ENCODE data around the gene COPS8. TPM values are rescaled to one million over a fixed set of nuclear protein-coding genes. Genes with fewer than 3 reads are reported as not detected.

The COPS8 gene
- total RNA-seq, 1 experiment from 2014 or later, result 32.6 TPM

GRCh38 chr2:237121321-237121720 is 35.6 kb downstream of the COPS8 start:
- H3K27me3 Mint-ChIP-seq (ENCODE audit: insufficient read depth, unreplicated experiment), result no peaks in the 10 kb centered on the region
- DNase-seq, result no peak
- no peaks in the 10 kb centered on the region; the same call in 1 of the 2 replicates for H3K27me3 ChIP-seq (replicated peaks; ENCODE audit: control insufficient read depth, insufficient read depth, low read length)
- H3K9me3 Mint-ChIP-seq (ENCODE audit: unreplicated experiment), result no peaks in the 10 kb centered on the region
- CTCF ChIA-PET, result no interaction called here
- H3K4me3 ChIP-seq (ENCODE audit: low read depth, low read length), result no peak overlapping the region
- no peaks in the 10 kb centered on the region for H3K4me1 ChIP-seq
- TF ChIP-seq CTCF (IDR thresholded peaks at IDR 0.05; ENCODE audit: insufficient read depth in 1 of 2, low read depth in 1 of 2, low read length in 1 of 2, severe bottlenecking in 1 of 2, unreplicated experiment in 1 of 2), result no peak
- no TSS peak for BruUV-seq (replicated peaks)
- H3K36me3 ChIP-seq (ENCODE audit: control insufficient read depth, insufficient read depth, low read length), result no peaks in the 10 kb centered on the region
- intact Hi-C loops (cut with micrococcal nuclease; ENCODE audit: unreplicated experiment), result no loop called here
- POLR2A ChIA-PET, result no interaction called here
- no peaks in the 10 kb centered on the region for H3K36me3 Mint-ChIP-seq (ENCODE audit: insufficient read depth, unreplicated experiment)
- no peaks in the 10 kb centered on the region for H3K9me3 ChIP-seq
- no peak overlapping the region for H3K4me3 Mint-ChIP-seq (ENCODE audit: unreplicated experiment)
- peaks cover 5% of the 10 kb centered on the region for H3K4me1 Mint-ChIP-seq (ENCODE audit: low read depth, unreplicated experiment)
- H3K27ac Mint-ChIP-seq (ENCODE audit: unreplicated experiment), result no peak overlapping the region

GRCh38 chr2:237122214-237122666 is 36.6 kb downstream of the COPS8 start:
- Histone ChIP-seq H3K4me3 (ENCODE audit: low read depth, low read length) (no peak overlapping the region), H3K9me3 (no peaks in the 10 kb centered on the region), H3K4me1 (no peaks in the 10 kb centered on the region), H3K36me3 (ENCODE audit: control insufficient read depth, insufficient read depth, low read length) (no peaks in the 10 kb centered on the region), H3K27me3 (replicated peaks; ENCODE audit: control insufficient read depth, insufficient read depth, low read length) (no peaks in the 10 kb centered on the region; the same call in 1 of the 2 replicates)
- intact Hi-C loops (cut with micrococcal nuclease; ENCODE audit: unreplicated experiment), result no loop called here
- Mint-ChIP-seq H3K36me3 (ENCODE audit: insufficient read depth, unreplicated experiment) (no peaks in the 10 kb centered on the region), H3K27ac (ENCODE audit: unreplicated experiment) (peak overlapping the region; percentile 93), H3K27me3 (ENCODE audit: insufficient read depth, unreplicated experiment) (no peaks in the 10 kb centered on the region), H3K9me3 (ENCODE audit: unreplicated experiment) (no peaks in the 10 kb centered on the region), H3K4me3 (ENCODE audit: unreplicated experiment) (no peak overlapping the region), H3K4me1 (ENCODE audit: low read depth, unreplicated experiment) (peaks cover 5% of the 10 kb centered on the region)
- ChIA-PET CTCF (interaction anchor here (1.3 kb wide), 1 partner anchor 43 kb away, joined by 3 read pairs; no protein-coding TSS in a partner anchor), POLR2A (interaction anchor here (0.6 kb wide), 1 partner anchor 553 kb away, joined by 4 read pairs; no protein-coding TSS in a partner anchor)
- DNase-seq, result peak; percentile 48 to 63
- TF ChIP-seq CTCF (IDR thresholded peaks at IDR 0.05; ENCODE audit: insufficient read depth in 1 of 2, low read depth in 1 of 2, low read length in 1 of 2, severe bottlenecking in 1 of 2, unreplicated experiment in 1 of 2), result peak; percentile 44 to 49
- BruUV-seq (replicated peaks), result no TSS peak

- DNase-seq, result no peak
- intact Hi-C loops (cut with micrococcal nuclease; ENCODE audit: unreplicated experiment), result no loop called here
- Histone ChIP-seq H3K4me3 (ENCODE audit: low read depth, low read length) (no peak overlapping the region), H3K9me3 (no peaks in the 10 kb centered on the region), H3K36me3 (ENCODE audit: control insufficient read depth, insufficient read depth, low read length) (no peaks in the 10 kb centered on the region), H3K4me1 (no peaks in the 10 kb centered on the region), H3K27me3 (replicated peaks; ENCODE audit: control insufficient read depth, insufficient read depth, low read length) (no peaks in the 10 kb centered on the region; the same call in 1 of the 2 replicates)
- Mint-ChIP-seq H3K27ac (ENCODE audit: unreplicated experiment) (no peak overlapping the region), H3K36me3 (ENCODE audit: insufficient read depth, unreplicated experiment) (no peaks in the 10 kb centered on the region), H3K9me3 (ENCODE audit: unreplicated experiment) (no peaks in the 10 kb centered on the region), H3K27me3 (ENCODE audit: insufficient read depth, unreplicated experiment) (no peaks in the 10 kb centered on the region), H3K4me3 (ENCODE audit: unreplicated experiment) (no peak overlapping the region), H3K4me1 (ENCODE audit: low read depth, unreplicated experiment) (peaks cover 5% of the 10 kb centered on the region)
- no peak for TF ChIP-seq CTCF (IDR thresholded peaks at IDR 0.05; ENCODE audit: insufficient read depth in 1 of 2, low read depth in 1 of 2, low read length in 1 of 2, severe bottlenecking in 1 of 2, unreplicated experiment in 1 of 2)
- BruUV-seq (replicated peaks), result no TSS peak
- CTCF ChIA-PET, result no interaction called here
- POLR2A ChIA-PET, result no interaction called here
Observed at GRCh38 chr2:237124820-237125219, 39.1 kb downstream of the COPS8 start.

Data from Caco-2 (cell line).